Measurements from ENCODE around the gene NPL. TPM values are rescaled to one million over a fixed set of nuclear protein-coding genes. Genes with fewer than 3 reads are reported as not detected.

Gene NPL
- total RNA-seq, 4 donors from 2014 or later, result 4.6 to 7.2 (median 6.6) TPM

DNA sequence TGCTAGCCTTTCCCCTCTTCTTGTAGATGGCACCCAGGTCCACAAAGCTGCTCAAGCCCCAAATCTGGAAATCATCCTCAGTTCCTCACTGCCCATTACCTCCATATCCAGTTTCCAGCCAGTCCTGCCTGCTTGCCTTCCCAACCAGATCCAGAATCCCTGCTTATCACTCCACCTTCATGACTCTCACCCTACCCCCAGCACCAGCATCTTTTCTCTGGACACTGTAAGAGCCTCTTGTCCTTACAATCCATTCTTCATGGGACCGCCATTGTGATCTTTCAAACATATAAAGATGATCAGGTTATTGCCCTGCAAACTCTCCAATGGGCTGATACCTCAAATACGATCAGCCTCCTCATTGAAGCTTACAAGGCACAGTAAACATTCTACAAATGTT lies 23.5 kb upstream of the NPL start:
- 98% methylated on average over 2 of the region's 2 CpGs for WGBS
- H3K36me3 ChIP-seq, result no peaks in the 10 kb centered on the region
- intact Hi-C loops (cut with DNase I), result no loop called here

DNA sequence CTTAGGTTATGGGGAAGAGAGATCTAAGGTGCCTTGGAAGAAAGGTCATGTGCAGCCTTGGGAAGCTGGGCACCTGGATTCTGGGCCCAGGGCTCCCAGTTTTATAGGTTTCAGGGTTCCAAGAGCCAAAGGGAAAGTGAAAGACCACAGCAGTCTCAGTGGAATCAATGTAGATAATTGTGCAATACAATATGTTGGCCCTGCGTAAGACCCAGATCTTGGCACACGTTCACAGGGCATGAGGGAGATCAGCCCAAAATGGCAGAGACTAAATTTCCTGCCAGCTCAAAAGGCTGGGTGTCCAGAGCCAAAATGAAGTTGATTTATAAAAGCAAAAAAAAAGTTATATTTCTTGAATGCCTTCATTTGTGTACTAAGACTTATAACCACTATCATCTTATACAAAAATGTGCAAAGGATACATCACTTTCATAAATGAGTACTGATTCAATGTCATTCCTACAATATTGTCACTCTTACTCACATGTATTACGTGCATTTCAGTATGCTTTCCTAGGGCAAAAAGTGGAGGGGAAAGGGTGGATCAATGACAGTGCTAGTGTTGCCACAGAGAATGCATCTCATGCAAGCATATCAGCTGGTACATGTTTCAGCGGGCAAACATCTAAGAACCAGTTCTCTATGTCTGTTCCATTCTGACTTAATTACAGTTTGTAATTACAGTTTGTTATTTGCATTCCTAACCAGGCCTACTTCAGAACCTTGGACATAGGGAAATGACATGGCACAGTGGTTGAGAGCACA lies 22.5 kb upstream of the NPL start:
- Histone ChIP-seq H3K4me1 (peaks cover 0 to 9% (median 3%) of the 10 kb centered on the region in 4 donors), H3K27me3 (no peaks in the 10 kb centered on the region), H3K4me3 (no peak overlapping the region), H3K27ac (replicated peaks in 1 of 4) (no peak overlapping the region), H3K9me3 (no peaks in the 10 kb centered on the region), H3K36me3 (no peaks in the 10 kb centered on the region)
- intact Hi-C loops (cut with DNase I), result no loop called here
- TF ChIP-seq POLR2A (IDR thresholded peaks at IDR 0.05; ENCODE audit: low read depth), result no peak
- DNase-seq (ENCODE audit: extremely low spot score), result no peak
- 93% methylated on average over 4 of the region's 4 CpGs for WGBS

More for the DNA sequence above, 23.5 kb upstream of the NPL start:
- TF ChIP-seq POLR2AphosphoS5 (IDR thresholded peaks at IDR 0.05), result no peak
- TF ChIP-seq, protein P1, sequence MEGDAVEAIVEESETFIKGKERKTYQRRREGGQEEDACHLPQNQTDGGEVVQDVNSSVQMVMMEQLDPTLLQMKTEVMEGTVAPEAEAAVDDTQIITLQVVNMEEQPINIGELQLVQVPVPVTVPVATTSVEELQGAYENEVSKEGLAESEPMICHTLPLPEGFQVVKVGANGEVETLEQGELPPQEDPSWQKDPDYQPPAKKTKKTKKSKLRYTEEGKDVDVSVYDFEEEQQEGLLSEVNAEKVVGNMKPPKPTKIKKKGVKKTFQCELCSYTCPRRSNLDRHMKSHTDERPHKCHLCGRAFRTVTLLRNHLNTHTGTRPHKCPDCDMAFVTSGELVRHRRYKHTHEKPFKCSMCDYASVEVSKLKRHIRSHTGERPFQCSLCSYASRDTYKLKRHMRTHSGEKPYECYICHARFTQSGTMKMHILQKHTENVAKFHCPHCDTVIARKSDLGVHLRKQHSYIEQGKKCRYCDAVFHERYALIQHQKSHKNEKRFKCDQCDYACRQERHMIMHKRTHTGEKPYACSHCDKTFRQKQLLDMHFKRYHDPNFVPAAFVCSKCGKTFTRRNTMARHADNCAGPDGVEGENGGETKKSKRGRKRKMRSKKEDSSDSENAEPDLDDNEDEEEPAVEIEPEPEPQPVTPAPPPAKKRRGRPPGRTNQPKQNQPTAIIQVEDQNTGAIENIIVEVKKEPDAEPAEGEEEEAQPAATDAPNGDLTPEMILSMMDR (IDR thresholded peaks at IDR 0.05), result no peak
- Histone ChIP-seq H3K9me3 (no peaks in the 10 kb centered on the region), H3K4me3 (no peak overlapping the region), H3K4me1 (peaks cover 0 to 9% (median 3%) of the 10 kb centered on the region in 4 donors), H3K27ac (replicated peaks in 1 of 4) (no peak overlapping the region), H3K27me3 (no peaks in the 10 kb centered on the region)
- DNase-seq (ENCODE audit: extremely low spot score), result no peak

DNA sequence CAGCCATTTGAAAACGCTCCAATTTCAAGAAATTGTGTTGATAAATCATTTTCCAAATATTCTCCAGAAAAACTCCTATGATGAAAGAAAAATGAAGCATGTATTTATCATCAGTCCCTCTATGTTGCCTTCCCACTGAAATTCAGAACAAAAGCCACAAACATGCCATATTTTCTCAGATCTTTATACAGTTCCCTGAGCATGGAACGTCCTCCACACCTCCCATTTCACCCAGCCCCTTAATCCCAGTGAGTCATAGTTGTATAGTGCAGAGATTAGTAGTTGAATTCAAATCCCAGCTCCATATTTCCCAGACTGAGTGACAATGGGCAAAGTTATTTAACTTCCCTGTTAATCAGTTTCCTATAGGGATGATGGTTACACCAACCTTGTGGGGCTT lies 20.6 kb upstream of the NPL start:
- 65% methylated on average over 2 of the region's 2 CpGs for WGBS

DNA sequence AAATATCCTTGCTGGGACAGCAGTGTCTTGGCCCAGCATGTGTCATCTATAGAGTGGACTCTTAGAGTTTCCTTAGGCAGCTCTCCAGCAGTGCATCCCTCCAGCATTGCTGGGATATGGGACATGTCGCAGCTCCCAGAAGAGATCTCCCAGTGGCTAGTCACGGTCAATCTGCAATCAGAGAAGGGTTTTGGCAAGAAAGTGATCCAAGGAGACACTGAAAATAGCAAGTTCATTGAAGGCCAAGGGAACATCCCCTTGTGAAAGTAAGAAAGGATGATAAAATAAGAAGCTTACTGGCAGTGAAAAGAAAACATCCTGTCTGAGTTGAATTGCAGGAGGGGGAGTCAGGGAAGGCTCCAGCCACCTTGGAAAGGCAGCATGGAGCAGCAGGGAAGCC lies 19.3 kb upstream of the NPL start:
- no peaks in the 10 kb centered on the region for H3K27me3 ChIP-seq
- H3K4me3 ChIP-seq, result no peak overlapping the region
- WGBS, result 52% methylated on average over 2 of the region's 2 CpGs
- DNase-seq (ENCODE audit: extremely low spot score), result no peak
- TF ChIP-seq POLR2AphosphoS5 (IDR thresholded peaks at IDR 0.05) (no peak), EP300 (IDR thresholded peaks at IDR 0.05) (no peak), POLR2A (IDR thresholded peaks at IDR 0.05; ENCODE audit: low read depth) (no peak)
- H3K4me1 ChIP-seq, result peaks cover 0 to 7% (median 2%) of the 10 kb centered on the region in 4 donors
- H3K9me3 ChIP-seq, result no peaks in the 10 kb centered on the region
- H3K27ac ChIP-seq (replicated peaks in 1 of 4), result no peak overlapping the region
- intact Hi-C loops (cut with DNase I), result no loop called here
- H3K36me3 ChIP-seq, result no peaks in the 10 kb centered on the region

More for the DNA sequence above, 20.6 kb upstream of the NPL start:
- Histone ChIP-seq H3K27me3 (no peaks in the 10 kb centered on the region), H3K27ac (replicated peaks in 1 of 4) (no peak overlapping the region), H3K36me3 (no peaks in the 10 kb centered on the region), H3K4me3 (no peak overlapping the region), H3K9me3 (no peaks in the 10 kb centered on the region), H3K4me1 (peaks cover 0 to 9% (median 3%) of the 10 kb centered on the region in 4 donors)
- no peak for DNase-seq (ENCODE audit: extremely low spot score)
- intact Hi-C loops (cut with DNase I), result no loop called here
- TF ChIP-seq POLR2A (IDR thresholded peaks at IDR 0.05; ENCODE audit: low read depth), result no peak
- TF ChIP-seq, protein P1 (IDR thresholded peaks at IDR 0.05), result no peak
- TF ChIP-seq EP300 (IDR thresholded peaks at IDR 0.05), result no peak
- no peak for TF ChIP-seq POLR2AphosphoS5 (IDR thresholded peaks at IDR 0.05)

DNA sequence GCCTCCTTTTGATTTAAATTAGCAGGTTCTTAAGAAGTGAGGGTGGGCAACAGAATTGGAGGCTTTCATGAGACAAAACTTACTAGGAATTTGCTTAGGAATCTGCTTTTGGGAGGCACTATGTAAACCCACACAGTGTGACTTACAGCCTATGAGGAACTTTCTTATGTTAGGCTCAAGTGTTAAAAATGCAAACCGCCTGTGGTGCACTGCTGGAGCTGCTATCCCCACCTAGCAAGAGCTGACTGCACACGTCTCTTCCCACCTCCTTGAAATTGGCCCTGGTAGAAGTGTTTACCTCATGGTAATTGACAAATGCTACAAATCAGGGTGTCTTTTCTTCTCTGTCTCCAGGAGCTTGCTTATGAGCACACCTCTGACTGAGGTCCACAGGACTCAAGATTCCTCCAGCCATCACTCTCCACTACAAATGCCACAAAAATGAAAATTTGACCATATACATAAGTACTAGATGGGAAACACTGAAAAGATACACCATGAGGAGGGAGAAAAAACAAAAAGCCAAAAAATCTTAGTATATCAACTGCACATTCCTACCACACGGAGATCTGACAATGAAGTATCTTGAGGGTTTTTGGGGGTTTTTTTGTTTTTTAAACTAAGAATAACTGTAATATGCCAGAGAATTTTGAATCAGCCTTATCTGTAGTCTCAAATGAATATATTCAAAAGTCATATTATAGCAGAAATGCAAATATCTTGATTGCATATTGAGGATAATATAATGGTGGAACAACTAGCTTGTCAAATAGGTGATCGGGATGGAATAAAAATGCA lies 18.2 kb upstream of the NPL start:
- Histone ChIP-seq H3K4me1 (peaks cover 0 to 3% (median 0%) of the 10 kb centered on the region in 4 donors), H3K27me3 (no peaks in the 10 kb centered on the region), H3K36me3 (no peaks in the 10 kb centered on the region), H3K27ac (replicated peaks in 1 of 4) (no peak overlapping the region), H3K4me3 (no peak overlapping the region), H3K9me3 (no peaks in the 10 kb centered on the region)
- WGBS, result 97% methylated on average over 4 of the region's 4 CpGs
- intact Hi-C loops (cut with DNase I), result no loop called here
- no peak for DNase-seq (ENCODE audit: extremely low spot score)
- no peak for TF ChIP-seq POLR2A (IDR thresholded peaks at IDR 0.05; ENCODE audit: low read depth)
- TF ChIP-seq, protein P1 (IDR thresholded peaks at IDR 0.05), result peak in 1 of 3 experiments; percentile 5
